HepG2 (cell line): Measurements from ENCODE around the gene NOTUM. TPM values are rescaled to one million over a fixed set of nuclear protein-coding genes. Genes with fewer than 3 reads are reported as not detected.

Experiments used
- ARNT ChIP-seq: fragments of 450-650 bp; IDR thresholded peaks from 2 replicates; pipeline ENCODE4 v1.6.1; 2017
- CREM ChIP-seq, 2 experiments: sonication (generic) in 1 of 2; formaldehyde crosslinking in 1 of 2; IDR thresholded peaks; 2 replicates each; pipeline versions ENCODE4 v1.4.0 to v1.6.1; 2016 to 2020; ENCODE audit warnings: antibody characterized with exemption in 1 of 2, mild to moderate bottlenecking in 1 of 2, missing genetic modification reagents in 1 of 2
- DBP ChIP-seq: sonication (generic); formaldehyde crosslinking; IDR thresholded peaks from 2 replicates; pipeline ENCODE4 v1.4.0; 2020; ENCODE audit warnings: missing genetic modification reagents; ENCODE audit errors: not compliant biosample characterization
- HIVEP1 ChIP-seq: sonication (generic); formaldehyde crosslinking; IDR thresholded peaks from 2 replicates; pipeline ENCODE4 v1.4.0; 2020; ENCODE audit warnings: mild to moderate bottlenecking, missing genetic modification reagents
- JUND ChIP-seq: sonication (generic); formaldehyde crosslinking; IDR thresholded peaks from 2 replicates; pipeline ENCODE4 v1.8.0; 2022; ENCODE audit warnings: mild to moderate bottlenecking, missing genetic modification reagents
- KLF16 ChIP-seq, 2 experiments: sonication (generic) in 1 of 2; formaldehyde crosslinking in 1 of 2; IDR thresholded peaks; 2 replicates each; pipeline versions ENCODE4 v1.6.1 to v1.8.0; 2016 to 2023; ENCODE audit warnings: missing genetic modification reagents in 2 of 2, missing compliant biosample characterization in 1 of 2
- MED1 ChIP-seq: sonication (generic); formaldehyde crosslinking; IDR thresholded peaks from 2 replicates; pipeline ENCODE4 v1.4.0; 2020; ENCODE audit warnings: missing genetic modification reagents
- MYC ChIP-seq: sonication (generic); formaldehyde crosslinking; IDR thresholded peaks from 2 replicates; pipeline ENCODE4 v1.9.0; 2021; ENCODE audit warnings: missing genetic modification reagents, borderline replicate concordance
- NCOA2 ChIP-seq: sonication (generic); formaldehyde crosslinking; IDR thresholded peaks from 2 replicates; pipeline ENCODE4 v1.8.0; 2022; ENCODE audit warnings: inconsistent platforms
- PPARG ChIP-seq: conservative IDR thresholded peaks from 2 replicates; pipeline ENCODE4 v1.6.1; 2016; ENCODE audit warnings: missing biosample characterization, missing genetic modification reagents
- RFX1 ChIP-seq: fragments of 450-650 bp; IDR thresholded peaks from 2 replicates; pipeline ENCODE4 v1.6.1; 2017
- ZMAT3 ChIP-seq: sonication (generic); formaldehyde crosslinking; conservative IDR thresholded peaks from 2 replicates; pipeline ENCODE4 v1.7.0; 2021; ENCODE audit warnings: missing genetic modification reagents
- ZNF574 ChIP-seq: sonication (generic); formaldehyde crosslinking; IDR thresholded peaks from 2 replicates; pipeline ENCODE4 v1.4.0; 2020; ENCODE audit warnings: missing genetic modification reagents
- ZNF609 ChIP-seq: sonication (generic); formaldehyde crosslinking; IDR thresholded peaks from 2 replicates; pipeline ENCODE4 v1.4.0; 2020; ENCODE audit warnings: mild to moderate bottlenecking, missing genetic modification reagents, borderline replicate concordance
- ZNF678 ChIP-seq: sonication (generic); formaldehyde crosslinking; IDR thresholded peaks from 2 replicates; pipeline ENCODE4 v1.4.0; 2020; ENCODE audit warnings: mild to moderate bottlenecking, missing genetic modification reagents
- ZNF740 ChIP-seq: sonication (generic); formaldehyde crosslinking; IDR thresholded peaks from 2 replicates; pipeline ENCODE4 v1.4.0; 2020; ENCODE audit warnings: missing genetic modification reagents
- polyA plus RNA-seq, 8 experiments: library from polyadenylated mRNA; depleted of rRNA in 3 of 8; stranded (reverse) in 7 of 8; unstranded in 1 of 8; fragments of >200 nt; fragmentation: Illumina TruSeq in 4 of 8; extraction: Trizol in 4 of 8; gene quantifications; 2 replicates each; pipeline versions ENCODE4 v1.2.1 to v1.2.3, GENCODE V29; 2011 to 2016; ENCODE audit warnings: low read depth in 4 of 8, missing spikeins in 1 of 8, mixed read lengths in 1 of 8; ENCODE audit not compliant: insufficient read depth in 1 of 8
- total RNA-seq, 5 experiments: library from RNA; depleted of rRNA; stranded (reverse); fragments of >200 nt; fragmentation: Illumina TruSeq; extraction: Trizol; gene quantifications; 2 replicates each; pipeline ENCODE4 v1.2.3, GENCODE V29; 2016; ENCODE audit warnings: low read depth in 1 of 5
- TF ChIP-seq, protein P1 (sequence below): sonication (generic); formaldehyde crosslinking; IDR thresholded peaks from 2 replicates; pipeline ENCODE4 v1.9.0; 2022; ENCODE audit warnings: missing genetic modification reagents, mild to moderate bottlenecking, borderline replicate concordance

The NOTUM gene
- total and polyA plus RNA-seq, 2 of the 13 experiments (the other 11 are each of a cell fraction or from before 2014, with no cell fraction given), result 150 to 160 TPM

DNA sequence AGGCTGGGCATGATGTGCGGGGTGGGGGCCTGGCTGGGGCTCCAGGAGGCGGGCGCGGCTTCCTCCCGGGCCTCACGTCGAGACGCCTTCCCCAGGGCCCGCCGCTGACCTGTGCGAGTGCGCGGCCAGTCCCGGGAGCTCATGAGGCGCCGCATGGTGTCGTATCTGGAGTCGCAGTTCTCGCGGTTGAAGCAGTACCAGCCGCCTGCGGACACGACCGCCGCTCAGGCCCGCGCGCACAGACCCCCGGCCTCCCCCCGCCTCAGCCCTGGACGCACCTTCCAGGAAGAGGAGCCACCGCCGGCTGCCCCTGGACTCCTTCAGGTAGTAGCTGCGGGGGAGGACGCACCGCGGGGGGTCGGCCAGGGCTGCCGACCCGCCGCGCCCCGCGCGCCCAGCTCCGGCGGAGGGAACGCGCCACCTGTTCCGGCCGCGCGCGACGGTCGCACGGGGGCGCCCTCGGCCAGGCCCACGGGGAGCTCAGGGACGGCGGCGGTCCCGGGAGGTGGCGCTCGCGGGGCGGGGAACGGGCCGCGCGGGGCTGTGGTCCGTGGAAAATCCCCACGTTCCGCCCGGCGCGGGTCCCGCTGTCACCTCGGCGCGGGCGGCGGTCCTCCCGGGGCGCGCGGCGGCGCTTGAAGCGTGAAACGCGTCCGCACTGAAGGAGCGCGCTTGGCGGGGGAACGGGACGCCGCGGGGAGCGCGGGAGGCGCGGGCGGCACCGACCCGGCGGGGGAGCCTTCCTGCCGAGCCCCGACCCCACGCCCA, 1.4 kb downstream of the NOTUM start (continued):
- peak; percentile 28; the same call in 1 of the 2 replicates for TF ChIP-seq ZNF609
- TF ChIP-seq, protein P1, sequence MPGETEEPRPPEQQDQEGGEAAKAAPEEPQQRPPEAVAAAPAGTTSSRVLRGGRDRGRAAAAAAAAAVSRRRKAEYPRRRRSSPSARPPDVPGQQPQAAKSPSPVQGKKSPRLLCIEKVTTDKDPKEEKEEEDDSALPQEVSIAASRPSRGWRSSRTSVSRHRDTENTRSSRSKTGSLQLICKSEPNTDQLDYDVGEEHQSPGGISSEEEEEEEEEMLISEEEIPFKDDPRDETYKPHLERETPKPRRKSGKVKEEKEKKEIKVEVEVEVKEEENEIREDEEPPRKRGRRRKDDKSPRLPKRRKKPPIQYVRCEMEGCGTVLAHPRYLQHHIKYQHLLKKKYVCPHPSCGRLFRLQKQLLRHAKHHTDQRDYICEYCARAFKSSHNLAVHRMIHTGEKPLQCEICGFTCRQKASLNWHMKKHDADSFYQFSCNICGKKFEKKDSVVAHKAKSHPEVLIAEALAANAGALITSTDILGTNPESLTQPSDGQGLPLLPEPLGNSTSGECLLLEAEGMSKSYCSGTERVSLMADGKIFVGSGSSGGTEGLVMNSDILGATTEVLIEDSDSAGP (CRISPR knock-in tag), result peak; percentile 79
- TF ChIP-seq HIVEP1 (CRISPR knock-in tag), result peak; percentile 49; the same call in 1 of the 2 replicates
- TF ChIP-seq MED1 (CRISPR knock-in tag), result peak; percentile 56
- TF ChIP-seq CREM (IDR thresholded peaks at IDR 0.05), result no peak
- no peak for TF ChIP-seq CREM (CRISPR knock-in tag; IDR thresholded peaks at IDR 0.05)
- TF ChIP-seq ZNF740 (CRISPR knock-in tag), result 0 out of 2 replicates have a peak, but pooled peaks have one; percentile 8
- TF ChIP-seq KLF16 (CRISPR knock-in tag; IDR thresholded peaks at IDR 0.05), result no peak
- TF ChIP-seq RFX1, result no peak
- TF ChIP-seq PPARG (CRISPR knock-in tag), result no peak
- TF ChIP-seq ZNF678 (CRISPR knock-in tag), result peak; percentile 34; the same call in 1 of the 2 replicates
- no peak for TF ChIP-seq ARNT
- TF ChIP-seq ZMAT3 (CRISPR knock-in tag), result 0 out of 2 replicates have a peak, but pooled peaks have one; percentile 26
- no peak for TF ChIP-seq JUND
- TF ChIP-seq ZNF574 (CRISPR knock-in tag), result peak; percentile 73
- TF ChIP-seq MYC, result 0 out of 2 replicates have a peak, but pooled peaks have one; percentile 40
- no peak for TF ChIP-seq DBP (CRISPR knock-in tag)
- TF ChIP-seq NCOA2 (CRISPR knock-in tag), result no peak
